Neural cell (in vitro differentiated cells): ENCODE measurements around the gene ENPP7. TPM values are rescaled to one million over a fixed set of nuclear protein-coding genes. Genes with fewer than 3 reads are reported as not detected.

ENCODE experiments used
- H2AFZ ChIP-seq: fragments of 200-600, 300-800 bp; sonication (generic), shearing (Covaris generic); 2 replicates; pipeline ENCODE4 v1.6.0; 2014; ENCODE audit warnings: low read depth, mild to moderate bottlenecking, antibody characterized with exemption, low read length, moderate library complexity
- H3F3A ChIP-seq: fragments of 200-600 bp; shearing (Covaris generic); 2 replicates; pipeline ENCODE4 v1.6.1; 2016; ENCODE audit warnings: mild to moderate bottlenecking, moderate library complexity, mixed read lengths, antibody characterized with exemption, low read length; ENCODE audit not compliant: insufficient read depth, poor library complexity, severe bottlenecking
- H3K27ac ChIP-seq: fragments of 200-600, 300-800 bp; sonication (generic), shearing (Covaris generic); 2 replicates; pipeline ENCODE4 v1.5.1; 2014; ENCODE audit warnings: mild to moderate bottlenecking, low read length, moderate library complexity
- H3K27me3 ChIP-seq: fragments of 300-800, 200-600 bp; sonication (generic), shearing (Covaris generic); 2 replicates; pipeline ENCODE4 v1.6.0; 2014; ENCODE audit warnings: mild to moderate bottlenecking, low read depth, low read length, moderate library complexity; ENCODE audit not compliant: insufficient read depth
- H3K36me3 ChIP-seq: fragments of 300-800, 200-600 bp; sonication (generic), shearing (Covaris generic); 2 replicates; pipeline ENCODE4 v1.5.1; 2014; ENCODE audit warnings: mild to moderate bottlenecking, antibody characterized with exemption, low read length, moderate library complexity; ENCODE audit not compliant: insufficient read depth
- H3K4me2 ChIP-seq: fragments of 300-800, 200-600 bp; sonication (generic), shearing (Covaris generic); 2 replicates; pipeline ENCODE4 v1.6.0; 2014; ENCODE audit warnings: mild to moderate bottlenecking, low read length
- H3K4me3 ChIP-seq: fragments of 300-800, 200-600 bp; sonication (generic), shearing (Covaris generic); 2 replicates; pipeline ENCODE4 v1.5.1; 2014; ENCODE audit warnings: mild to moderate bottlenecking, low read length, moderate library complexity
- H3K79me2 ChIP-seq: fragments of 200-600 bp; shearing (Covaris generic); replicated peaks from 2 replicates; pipeline ENCODE4 v1.6.0; 2014; ENCODE audit warnings: mild to moderate bottlenecking, low read length, moderate library complexity; ENCODE audit not compliant: insufficient read depth
- H3K9ac ChIP-seq: fragments of 300-800, 200-600 bp; sonication (generic), shearing (Covaris generic); 2 replicates; pipeline ENCODE4 v1.6.1; 2016; ENCODE audit warnings: mild to moderate bottlenecking, low read length, mixed read lengths
- H3K9me2 ChIP-seq: fragments of 200-600 bp; shearing (Covaris generic); 2 replicates; pipeline ENCODE4 v1.6.1; 2016; ENCODE audit warnings: mild to moderate bottlenecking, low read length, mixed read lengths; ENCODE audit not compliant: insufficient read depth
- H3K9me3 ChIP-seq: fragments of 200-600, 300-800 bp; sonication (generic), shearing (Covaris generic); 2 replicates; pipeline ENCODE4 v1.6.1; 2016; ENCODE audit warnings: mild to moderate bottlenecking, mixed run types, low read length, moderate library complexity, mixed read lengths
- H4K20me1 ChIP-seq: fragments of 200-600 bp; shearing (Covaris generic); 2 replicates; pipeline ENCODE4 v1.6.1; 2016; ENCODE audit warnings: mild to moderate bottlenecking, mixed run types; ENCODE audit not compliant: insufficient read depth
- CTCF ChIP-seq: fragments of 450-650 bp; IDR thresholded peaks from 2 replicates; pipeline ENCODE4 v1.5.1; 2014; ENCODE audit warnings: antibody characterized with exemption, mild to moderate bottlenecking, moderate library complexity; ENCODE audit not compliant: poor library complexity, severe bottlenecking
- EP300 ChIP-seq: fragments of 450-650 bp; conservative IDR thresholded peaks from 2 replicates; pipeline ENCODE4 v1.6.1; 2014; ENCODE audit warnings: antibody characterized with exemption, mild to moderate bottlenecking, moderate library complexity; ENCODE audit not compliant: poor library complexity, severe bottlenecking
- EZH2 ChIP-seq: fragments of 200-600, 300-800 bp; shearing (Covaris generic), sonication (generic); IDR thresholded peaks from 2 replicates; pipeline ENCODE4 v1.6.1; 2014; ENCODE audit warnings: antibody characterized with exemption, low read length, borderline replicate concordance, mild to moderate bottlenecking; ENCODE audit not compliant: insufficient read depth, poor library complexity, severe bottlenecking
- MXI1 ChIP-seq: fragments of 450-650 bp; conservative IDR thresholded peaks from 2 replicates; pipeline ENCODE4 v1.6.1; 2014; ENCODE audit warnings: antibody characterized with exemption, mild to moderate bottlenecking; ENCODE audit not compliant: poor library complexity, severe bottlenecking
- POLR2AphosphoS5 ChIP-seq: IDR thresholded peaks from 2 replicates; pipeline ENCODE4 v1.6.1; 2012
- RAD21 ChIP-seq: fragments of 450-650 bp; conservative IDR thresholded peaks from 2 replicates; pipeline ENCODE4 v1.6.1; 2014; ENCODE audit warnings: antibody characterized with exemption, mild to moderate bottlenecking, moderate library complexity
- REST ChIP-seq: IDR thresholded peaks from 2 replicates; pipeline ENCODE4 v1.6.1; 2012; ENCODE audit warnings: borderline replicate concordance
- SMC3 ChIP-seq: fragments of 450-650 bp; conservative IDR thresholded peaks from 2 replicates; pipeline ENCODE4 v1.6.1; 2014; ENCODE audit warnings: antibody characterized with exemption, mild to moderate bottlenecking, moderate library complexity; ENCODE audit not compliant: poor library complexity
- TAF1 ChIP-seq: IDR thresholded peaks from 2 replicates; pipeline ENCODE4 v1.6.1; 2012; ENCODE audit warnings: low read depth
- polyA plus RNA-seq: library from polyadenylated mRNA; depleted of rRNA; stranded (reverse); fragments of >200 nt; gene quantifications from 2 replicates; pipeline ENCODE4 v1.2.3, GENCODE V29; 2014

Gene ENPP7
- polyA plus RNA-seq, 1 donor from 2014 or later, result not detected

DNA sequence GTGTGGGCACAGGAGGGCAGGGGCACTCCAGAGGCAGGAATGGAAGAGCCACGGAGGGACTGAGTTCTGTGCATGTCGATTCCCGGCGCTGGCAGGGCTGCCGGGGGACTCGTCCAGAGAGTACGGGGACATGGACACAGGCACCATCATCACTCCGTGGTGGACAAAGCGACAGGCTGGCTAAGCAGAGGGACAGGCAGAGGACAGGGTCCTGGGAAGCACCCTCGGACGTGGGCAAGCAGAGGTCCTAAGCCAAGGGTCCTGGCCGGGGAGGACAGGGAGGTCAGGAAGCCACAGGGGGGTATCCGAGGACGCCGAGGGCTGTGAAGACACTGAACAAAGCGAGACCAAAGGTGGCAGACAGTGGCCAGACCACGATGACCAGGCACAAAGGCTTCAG lies 44.3 kb upstream of the ENPP7 start:
- Histone ChIP-seq H3K4me3 (no peak overlapping the region), H3K9me2 (no peaks in the 10 kb centered on the region), H3F3A (no peaks in the 10 kb centered on the region), H3K9ac (no peak overlapping the region), H4K20me1 (no peaks in the 10 kb centered on the region), H3K79me2 (no peaks in the 10 kb centered on the region), H3K36me3 (no peaks in the 10 kb centered on the region), H2AFZ (no peak overlapping the region), H3K27me3 (no peaks in the 10 kb centered on the region), H3K27ac (no peak overlapping the region), H3K4me2 (no peak overlapping the region), H3K9me3 (no peaks in the 10 kb centered on the region)
- TF ChIP-seq POLR2AphosphoS5 (no peak), CTCF (no peak), MXI1 (no peak), EZH2 (no peak), REST (no peak), SMC3 (no peak), RAD21 (no peak), TAF1 (no peak), EP300 (no peak)

- TF ChIP-seq SMC3, result no peak
- TF ChIP-seq EZH2, result no peak
- TF ChIP-seq MXI1, result no peak
- TF ChIP-seq RAD21, result no peak
- no peak for TF ChIP-seq REST
- TF ChIP-seq POLR2AphosphoS5, result no peak
- TF ChIP-seq CTCF, result no peak
- TF ChIP-seq EP300, result no peak
- no peak for TF ChIP-seq TAF1
These were observed 40.3 kb upstream of the ENPP7 start for GRCh38 chr17:79690466-79690865.

More at GRCh38 chr17:79690466-79690865, 40.3 kb upstream of the ENPP7 start:
- H2AFZ ChIP-seq, result no peak overlapping the region
- H3K27me3 ChIP-seq, result no peaks in the 10 kb centered on the region
- H3F3A ChIP-seq, result no peaks in the 10 kb centered on the region
- no peak overlapping the region for H3K27ac ChIP-seq
- no peak overlapping the region for H3K4me2 ChIP-seq
- H3K36me3 ChIP-seq, result no peaks in the 10 kb centered on the region
- H3K9ac ChIP-seq, result no peak overlapping the region
- no peaks in the 10 kb centered on the region for H3K79me2 ChIP-seq
- H3K4me3 ChIP-seq, result no peak overlapping the region
- no peaks in the 10 kb centered on the region for H3K9me3 ChIP-seq
- H3K9me2 ChIP-seq, result no peaks in the 10 kb centered on the region
- H4K20me1 ChIP-seq, result no peaks in the 10 kb centered on the region
